HCT116 (cell line): ENCODE results near the gene ACBD3. TPM values are rescaled to one million over a fixed set of nuclear protein-coding genes. Genes with fewer than 3 reads are reported as not detected.

Experiments
- ATAC-seq: fragments of 200-7000 bp; cut with Tn5 transposase; 2 replicates; pipeline ENCODE4 v1.9.1; 2020; ENCODE audit warnings: mild to moderate bottlenecking, moderate library complexity
- BruUV-seq: library from RNA; stranded (reverse); fragments of 400-500 nt; replicated peaks from 2 replicates; lab custom pipeline; 2021; lab: Mats Ljungman, UMichigan
- CTCF ChIA-PET: fragments of 300-600 bp; sonication (Branson Sonifier 250); formaldehyde crosslinking; loops from one replicate; lab custom pipeline; 2021; ENCODE audit warnings: antibody characterized with exemption; lab: Charles Lee
- POLR2A ChIA-PET: fragments of 300-600, 350-600 bp; sonication (Branson Sonifier 250); formaldehyde crosslinking; loops from one replicate; lab custom pipeline; 2021; ENCODE audit warnings: antibody characterized with exemption; lab: Charles Lee
- RAD21 ChIA-PET, 2 experiments: fragments of 300-600 bp; sonication (Branson Sonifier 250); formaldehyde crosslinking; loops; one replicate each; lab custom pipeline; 2023; ENCODE audit warnings: low total read pairs in 2 of 2; ENCODE audit not compliant: uncharacterized antibody in 2 of 2, unreplicated experiment in 2 of 2, low non-redundant PET in 1 of 2; lab: Charles Lee
- DNase-seq: peaks from one replicate; pipeline ENCODE4 v3.0.0-alpha.2; 2010; ENCODE audit warnings: low read depth, low spot score
- H2AFZ ChIP-seq: fragments of 200-600 bp; shearing (Covaris generic), sonication (generic); 2 replicates; pipeline ENCODE4 v1.6.1; 2017; ENCODE audit warnings: low read depth, mixed run types, mixed read lengths, antibody characterized with exemption, low read length; ENCODE audit not compliant: poor library complexity, severe bottlenecking
- H3K27ac ChIP-seq: 2 replicates; pipeline ENCODE4 v1.5.1; 2012; ENCODE audit warnings: low read depth, low read length
- H3K27me3 ChIP-seq: fragments of 200-600 bp; sonication (generic); 2 replicates; pipeline ENCODE4 v1.6.1; 2016; ENCODE audit warnings: mixed run types, low read length, mixed read lengths; ENCODE audit not compliant: insufficient read depth
- H3K36me3 ChIP-seq, 2 experiments: fragments of 200-500 bp in 1 of 2; fragments of 200-600 bp in 1 of 2; sonication (Bioruptor generic) in 1 of 2; sonication (generic) in 1 of 2; 2 replicates each; pipeline versions ENCODE4 v1.5.1 to v1.6.1; 2014 to 2016; ENCODE audit warnings: low read length in 2 of 2, inconsistent platforms in 1 of 2, mixed read lengths in 1 of 2, mixed run types in 1 of 2; ENCODE audit not compliant: insufficient read depth in 2 of 2, control insufficient read depth in 1 of 2
- H3K4me1 ChIP-seq, 2 experiments: fragments of 200-600 bp in 1 of 2; sonication (generic) in 1 of 2; 2 replicates each; pipeline versions ENCODE4 v1.5.1 to v1.6.1; 2012 to 2017; ENCODE audit warnings: low read length in 2 of 2, inconsistent platforms in 1 of 2, mild to moderate bottlenecking in 1 of 2, mixed read lengths in 1 of 2, mixed run types in 1 of 2, moderate library complexity in 1 of 2; ENCODE audit not compliant: insufficient read depth in 2 of 2, control insufficient read depth in 1 of 2
- H3K4me2 ChIP-seq: fragments of 200-600 bp; sonication (generic); 2 replicates; pipeline ENCODE4 v1.6.1; 2017; ENCODE audit warnings: mixed run types, low read length, mixed read lengths
- H3K4me3 ChIP-seq, 2 experiments: fragments of 200-600 bp in 1 of 2; sonication (generic) in 1 of 2; replicated peaks in 1 of 2; 2 replicates each; pipeline ENCODE4 v1.5.1; 2011 to 2016; ENCODE audit warnings: low read length in 2 of 2, control low read depth in 1 of 2, low read depth in 1 of 2, mild to moderate bottlenecking in 1 of 2, mixed read lengths in 1 of 2, mixed run types in 1 of 2
- H3K79me2 ChIP-seq: fragments of 200-600 bp; sonication (generic); 2 replicates; pipeline ENCODE4 v1.6.1; 2017; ENCODE audit warnings: mild to moderate bottlenecking, mixed run types, low read length, moderate library complexity, mixed read lengths; ENCODE audit not compliant: insufficient read depth
- H3K9ac ChIP-seq: fragments of 200-600 bp; sonication (generic); 2 replicates; pipeline ENCODE4 v1.6.1; 2016; ENCODE audit warnings: low read length, mixed read lengths
- H3K9me2 ChIP-seq: fragments of 200-600 bp; sonication (generic), shearing (Covaris generic); 2 replicates; pipeline ENCODE4 v1.6.1; 2017; ENCODE audit warnings: mixed run types, mild to moderate bottlenecking, moderate library complexity; ENCODE audit not compliant: insufficient read depth
- H3K9me3 ChIP-seq, 2 experiments: fragments of 200-500 bp in 1 of 2; fragments of 200-600 bp in 1 of 2; sonication (Bioruptor generic) in 1 of 2; sonication (generic) in 1 of 2; 2 replicates each; pipeline ENCODE4 v1.6.1; 2014 to 2017; ENCODE audit warnings: low read length in 2 of 2, mixed read lengths in 2 of 2, inconsistent platforms in 1 of 2, low read depth in 1 of 2, mild to moderate bottlenecking in 1 of 2, mixed run types in 1 of 2, moderate library complexity in 1 of 2; ENCODE audit not compliant: control insufficient read depth in 1 of 2, insufficient read depth in 1 of 2
- H4K20me1 ChIP-seq: fragments of 200-600 bp; sonication (generic), shearing (Covaris generic); 2 replicates; pipeline ENCODE4 v1.6.1; 2017; ENCODE audit warnings: mixed run types, mild to moderate bottlenecking, moderate library complexity; ENCODE audit not compliant: insufficient read depth
- ATF3 ChIP-seq: IDR thresholded peaks from 2 replicates; pipeline ENCODE4 v1.6.1; 2012
- CBX3 ChIP-seq: IDR thresholded peaks from 2 replicates; pipeline ENCODE4 v1.6.1; 2012; ENCODE audit warnings: low read depth
- CEBPB ChIP-seq: IDR thresholded peaks from 2 replicates; pipeline ENCODE4 v1.6.1; 2012; ENCODE audit warnings: low read depth
- EGR1 ChIP-seq: IDR thresholded peaks from 2 replicates; pipeline ENCODE4 v1.6.1; 2012; ENCODE audit warnings: low read depth
- ELF1 ChIP-seq: IDR thresholded peaks from 2 replicates; pipeline ENCODE4 v1.6.1; 2012; ENCODE audit warnings: low read depth, borderline replicate concordance
- POLR2A ChIP-seq: IDR thresholded peaks from 2 replicates; pipeline ENCODE4 v1.7.0; 2011; ENCODE audit warnings: borderline replicate concordance; ENCODE audit not compliant: insufficient read depth, insufficient read length; ENCODE audit errors: extremely low read depth
- SIN3A ChIP-seq: IDR thresholded peaks from 2 replicates; pipeline ENCODE4 v1.6.1; 2012; ENCODE audit warnings: low read depth
- TCF7L2 ChIP-seq: IDR thresholded peaks from 2 replicates; pipeline ENCODE4 v1.7.0; 2011; ENCODE audit warnings: borderline replicate concordance, inconsistent platforms; ENCODE audit not compliant: insufficient read depth, insufficient read length; ENCODE audit errors: extremely low read depth
- YY1 ChIP-seq: IDR thresholded peaks from 2 replicates; pipeline ENCODE4 v1.6.1; 2011; ENCODE audit warnings: low read length, low read depth, moderate library complexity, mild to moderate bottlenecking; ENCODE audit not compliant: insufficient replicate concordance; ENCODE audit errors: extremely low read depth
- ZNF274 ChIP-seq: fragments of 200-500 bp; sonication (Bioruptor generic); IDR thresholded peaks from 2 replicates; pipeline ENCODE4 v1.6.1; 2014; ENCODE audit warnings: mild to moderate bottlenecking, low read depth, low read length, inconsistent platforms
- intact Hi-C: fragments of 100-400 bp; cut with micrococcal nuclease; formaldehyde crosslinking; loops from 2 replicates; pipeline ENCODE4 v1.10.0; 2022
- total RNA-seq: library from RNA; stranded (reverse); gene quantifications from one replicate; pipeline ENCODE4 v1.2.1, GENCODE V29; 2021; ENCODE audit not compliant: unreplicated experiment
- TF ChIP-seq, protein P1 (sequence below): IDR thresholded peaks from 2 replicates; pipeline ENCODE4 v1.6.1; 2012

Gene ACBD3
- total RNA-seq, 1 experiment from 2014 or later, result 29.6 TPM

DNA sequence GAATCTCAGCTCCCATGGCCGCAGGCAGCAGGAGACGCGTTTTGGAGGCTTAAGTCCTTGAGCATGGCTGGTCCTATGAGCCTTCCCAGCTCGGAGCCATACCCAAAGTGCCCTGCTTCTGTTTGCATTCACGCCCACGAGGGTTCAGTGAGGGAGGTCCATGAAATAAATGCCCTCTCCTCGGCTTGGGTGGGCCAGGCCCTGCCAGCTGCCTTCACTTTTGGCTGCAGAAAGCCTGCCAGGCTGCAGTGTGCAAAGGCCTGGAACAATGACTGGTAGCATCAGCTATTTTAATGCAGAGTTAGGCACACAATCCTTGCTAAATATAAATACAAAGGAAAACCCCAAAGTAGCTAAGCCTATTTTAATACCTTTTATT, 74.7 kb downstream of the ACBD3 start:
- H2AFZ ChIP-seq, result no peak overlapping the region
- no TSS peak for BruUV-seq
- no peaks in the 10 kb centered on the region for H3K27me3 ChIP-seq
- H3K4me2 ChIP-seq, result no peak overlapping the region
- ChIA-PET POLR2A (no interaction called here), RAD21 (no interaction called here), CTCF (interaction anchor here (1.0 to 2.1 kb wide), 3 partner anchors 9 to 47 kb away, joined by 4 to 6 read pairs (median 5); no protein-coding TSS in a partner anchor)
- H3K9me3 ChIP-seq, result no peaks in the 10 kb centered on the region
- no peak overlapping the region for H3K9ac ChIP-seq
- ATAC-seq (no peak), DNase-seq (no peak)
- H3K79me2 ChIP-seq, result no peaks in the 10 kb centered on the region
- H3K9me2 ChIP-seq, result no peaks in the 10 kb centered on the region
- H3K4me1 ChIP-seq, result peaks cover 19 to 20% of the 10 kb centered on the region in 2 experiments
- intact Hi-C loops, result no loop called here
- no peaks in the 10 kb centered on the region for H4K20me1 ChIP-seq
- H3K27ac ChIP-seq, result no peak overlapping the region
- no peaks in the 10 kb centered on the region for H3K36me3 ChIP-seq
- no peak for TF ChIP-seq EGR1
- TF ChIP-seq CEBPB, result no peak
- TF ChIP-seq, protein P1, sequence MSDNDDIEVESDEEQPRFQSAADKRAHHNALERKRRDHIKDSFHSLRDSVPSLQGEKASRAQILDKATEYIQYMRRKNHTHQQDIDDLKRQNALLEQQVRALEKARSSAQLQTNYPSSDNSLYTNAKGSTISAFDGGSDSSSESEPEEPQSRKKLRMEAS, result no peak
- no peak for TF ChIP-seq ATF3
- no peak for TF ChIP-seq CBX3
- no peak for TF ChIP-seq YY1
- TF ChIP-seq POLR2A, result no peak
- TF ChIP-seq SIN3A, result no peak
- no peak for TF ChIP-seq ELF1
- no peak for TF ChIP-seq ZNF274
- no peak for TF ChIP-seq TCF7L2
- H3K4me3 ChIP-seq, result no peak overlapping the region
